ENCODE measurements around the gene TNN.

- TF ChIP-seq CTCF (IDR thresholded peaks at IDR 0.05) (no peak), POLR2A (IDR thresholded peaks at IDR 0.05) (no peak), POLR2AphosphoS5 (IDR thresholded peaks at IDR 0.05) (no peak), EP300 (IDR thresholded peaks at IDR 0.05) (no peak)
Measured at GRCh38 chr1:175163702-175164101, 96.1 kb downstream of the TNN start.
